Colonic mucosa (tissue), 4 donors: ENCODE measurements around the gene LAMA4. TPM values are rescaled to one million over a fixed set of nuclear protein-coding genes. Genes with fewer than 3 reads are reported as not detected.
A peak's percentile ranks its signal among the peaks of the same experiment; 100 is the strongest.

Experiments used
- DNase-seq: peaks from one replicate; pipeline ENCODE4 v3.0.0-alpha.2; 2020
- H3K27ac ChIP-seq: fragments of 200-600 bp; one replicate; pipeline ENCODE4 v1.8.0; 2021
- H3K27me3 ChIP-seq: fragments of 200-600 bp; one replicate; pipeline ENCODE4 v1.8.0; 2021
- H3K36me3 ChIP-seq: fragments of 200-600 bp; one replicate; pipeline ENCODE4 v1.8.0; 2021
- H3K4me1 ChIP-seq: fragments of 200-600 bp; one replicate; pipeline ENCODE4 v1.8.0; 2021; ENCODE audit warnings: mild to moderate bottlenecking
- H3K4me3 ChIP-seq: fragments of 200-600 bp; one replicate; pipeline ENCODE4 v1.8.0; 2021
- H3K9ac ChIP-seq, 2 donors: one replicate each; pipeline ENCODE4 v1.7.0; 2013; ENCODE audit warnings: control low read depth in 2 of 2, low read depth in 2 of 2, low read length in 2 of 2
- H3K9me3 ChIP-seq: fragments of 200-600 bp; one replicate; pipeline ENCODE4 v1.8.0; 2021
- CTCF ChIP-seq: fragments of 200-600 bp; IDR thresholded peaks from one replicate; pipeline ENCODE4 v1.8.0; 2022; ENCODE audit warnings: antibody characterized with exemption, mild to moderate bottlenecking
- intact Hi-C: fragments of 100-400 bp; cut with DNase I; formaldehyde crosslinking; loops from one replicate; pipeline ENCODE4 v1.14.1; 2022
- total RNA-seq, 2 donors: library from RNA; stranded (reverse); fragmentation: NEBNext Ultra II Directional in 1 of 2; extraction: Animal tissue kit (Norgen Biotek cat#: 25700) in 1 of 2; gene quantifications; one replicate each; pipeline ENCODE4 v1.2.1, GENCODE V29; 2021
- donor health status: healthy.
- donor health status: DM: no; HTN: no; CAD: no.
- donor health status: DM: no; HTN: no; CAD: no.

LAMA4 gene
- total RNA-seq, 2 donors from 2014 or later: 15.8 to 35.1 TPM

GRCh38 chr6:112169541-112169940, 84.8 kb downstream of the LAMA4 start:
- Histone ChIP-seq H3K4me3 (no peak overlapping the region), H3K9ac (no peak overlapping the region), H3K27ac (no peak overlapping the region), H3K9me3 (no peaks in the 10 kb centered on the region), H3K27me3 (no peaks in the 10 kb centered on the region), H3K36me3 (no peaks in the 10 kb centered on the region), H3K4me1 (no peaks in the 10 kb centered on the region)
- no peak for TF ChIP-seq CTCF
- intact Hi-C loops: no loop called here
- no peak for DNase-seq

GRCh38 chr6:112163295-112164257, 90.8 kb downstream of the LAMA4 start:
- Histone ChIP-seq H3K27me3 (no peaks in the 10 kb centered on the region), H3K27ac (no peak overlapping the region), H3K4me3 (no peak overlapping the region), H3K4me1 (no peaks in the 10 kb centered on the region), H3K36me3 (no peaks in the 10 kb centered on the region), H3K9ac (no peak overlapping the region), H3K9me3 (no peaks in the 10 kb centered on the region)
- peak; percentile 65 for DNase-seq
- peak; percentile 85 for TF ChIP-seq CTCF
- intact Hi-C loops: loop anchor here (5.0 kb wide), 2 partner anchors 76 to 451 kb away; partner anchors contain the start of genes FAM229B and TUBE1

GRCh38 chr6:112160745-112161144, 93.6 kb downstream of the LAMA4 start:
- no peak overlapping the region for H3K4me3 ChIP-seq
- no peaks in the 10 kb centered on the region for H3K9me3 ChIP-seq
- H3K27me3 ChIP-seq: no peaks in the 10 kb centered on the region
- no peaks in the 10 kb centered on the region for H3K4me1 ChIP-seq
- DNase-seq: no peak
- intact Hi-C loops: loop anchor here (5.0 kb wide), 2 partner anchors 73 to 448 kb away; partner anchors contain the start of genes FAM229B and TUBE1
- no peak overlapping the region for H3K27ac ChIP-seq
- TF ChIP-seq CTCF: no peak
- no peaks in the 10 kb centered on the region for H3K36me3 ChIP-seq
- no peak overlapping the region for H3K9ac ChIP-seq

GRCh38 chr6:112156668-112157067, 97.7 kb downstream of the LAMA4 start:
- no peaks in the 10 kb centered on the region for H3K4me1 ChIP-seq
- intact Hi-C loops: no loop called here
- DNase-seq: no peak
- no peak overlapping the region for H3K4me3 ChIP-seq
- no peak for TF ChIP-seq CTCF
- H3K36me3 ChIP-seq: no peaks in the 10 kb centered on the region
- H3K27ac ChIP-seq: no peak overlapping the region
- no peaks in the 10 kb centered on the region for H3K9me3 ChIP-seq
- H3K27me3 ChIP-seq: no peaks in the 10 kb centered on the region
- H3K9ac ChIP-seq: no peak overlapping the region

- H3K9ac ChIP-seq: no peak overlapping the region
- H3K36me3 ChIP-seq: no peaks in the 10 kb centered on the region
- no peaks in the 10 kb centered on the region for H3K4me1 ChIP-seq
- intact Hi-C loops: no loop called here
- no peak overlapping the region for H3K4me3 ChIP-seq
- no peaks in the 10 kb centered on the region for H3K9me3 ChIP-seq
- H3K27ac ChIP-seq: no peak overlapping the region
- DNase-seq: no peak
- TF ChIP-seq CTCF: no peak
- H3K27me3 ChIP-seq: no peaks in the 10 kb centered on the region
These were observed 98.5 kb downstream of the LAMA4 start for GRCh38 chr6:112155886-112156285.
